Measurements from ENCODE around the gene MRPS14. TPM values are rescaled to one million over a fixed set of nuclear protein-coding genes. Genes with fewer than 3 reads are reported as not detected.

MRPS14 gene
- total and polyA plus RNA-seq, 2 donors (not counting 1 experiment from before 2014, with no cell fraction given): 9.1 to 29.4 TPM

DNA sequence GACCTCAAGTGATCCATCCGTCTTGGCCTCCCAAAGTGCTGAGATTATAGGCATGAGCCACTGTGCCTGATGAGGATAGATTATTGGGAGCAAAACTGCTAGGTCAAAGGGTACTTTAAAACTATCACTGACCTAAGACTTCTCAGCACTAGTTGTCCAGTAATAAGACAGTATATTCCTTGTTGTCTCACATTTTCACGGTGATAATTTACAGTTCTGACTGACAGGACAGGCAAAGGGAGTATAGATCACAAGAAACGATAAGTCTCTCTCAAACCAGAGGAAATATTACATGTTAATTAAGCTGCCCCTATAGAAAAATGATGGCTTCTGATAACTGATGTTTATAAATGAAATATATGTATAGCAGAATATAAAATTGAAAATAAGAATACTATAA is 3.7 kb downstream of the MRPS14 start:
- H3K9ac ChIP-seq (ENCODE audit: low read length): no peak overlapping the region
- DNase-seq (no peak), ATAC-seq (ENCODE audit: low read depth) (no peak)
- H3K27ac ChIP-seq (ENCODE audit: low read length in 2 of 2): no peak overlapping the region
- intact Hi-C loops (cut with micrococcal nuclease): no loop called here
- ChIA-PET CTCF (no interaction called here), POLR2A (no interaction called here)
- no peak overlapping the region for H2AFZ ChIP-seq (ENCODE audit: insufficient read depth, low read depth, low read length, poor library complexity, severe bottlenecking)
- WGBS (ENCODE audit: insufficient coverage): 100% methylated on average over 1 of the region's 3 CpGs
- Mint-ChIP-seq H3K4me1 (peaks cover 29% of the 10 kb centered on the region), H3K27me3 (no peaks in the 10 kb centered on the region), H3K4me3 (no peak overlapping the region), H3K9me3 (ENCODE audit: insufficient read depth) (peaks cover under 1% of the 10 kb centered on the region), H3K27ac (no peak overlapping the region)
- no peak overlapping the region for H3K4me2 ChIP-seq (replicated peaks; ENCODE audit: low read depth, low read length, poor library complexity, severe bottlenecking)
- peaks cover 0 to 42% of the 10 kb centered on the region in 2 experiments for H3K36me3 ChIP-seq (replicated peaks in 1 of 2; ENCODE audit: control extremely low read depth in 1 of 2, control insufficient read depth in 1 of 2, extremely low read depth in 1 of 2, insufficient read depth in 2 of 2, low read length in 1 of 2)
- H3K79me2 ChIP-seq (ENCODE audit: control insufficient read depth, insufficient read depth, low read length): peaks cover 24% of the 10 kb centered on the region
- TF ChIP-seq, protein P1, sequence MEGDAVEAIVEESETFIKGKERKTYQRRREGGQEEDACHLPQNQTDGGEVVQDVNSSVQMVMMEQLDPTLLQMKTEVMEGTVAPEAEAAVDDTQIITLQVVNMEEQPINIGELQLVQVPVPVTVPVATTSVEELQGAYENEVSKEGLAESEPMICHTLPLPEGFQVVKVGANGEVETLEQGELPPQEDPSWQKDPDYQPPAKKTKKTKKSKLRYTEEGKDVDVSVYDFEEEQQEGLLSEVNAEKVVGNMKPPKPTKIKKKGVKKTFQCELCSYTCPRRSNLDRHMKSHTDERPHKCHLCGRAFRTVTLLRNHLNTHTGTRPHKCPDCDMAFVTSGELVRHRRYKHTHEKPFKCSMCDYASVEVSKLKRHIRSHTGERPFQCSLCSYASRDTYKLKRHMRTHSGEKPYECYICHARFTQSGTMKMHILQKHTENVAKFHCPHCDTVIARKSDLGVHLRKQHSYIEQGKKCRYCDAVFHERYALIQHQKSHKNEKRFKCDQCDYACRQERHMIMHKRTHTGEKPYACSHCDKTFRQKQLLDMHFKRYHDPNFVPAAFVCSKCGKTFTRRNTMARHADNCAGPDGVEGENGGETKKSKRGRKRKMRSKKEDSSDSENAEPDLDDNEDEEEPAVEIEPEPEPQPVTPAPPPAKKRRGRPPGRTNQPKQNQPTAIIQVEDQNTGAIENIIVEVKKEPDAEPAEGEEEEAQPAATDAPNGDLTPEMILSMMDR (IDR thresholded peaks at IDR 0.05): no peak
- TF ChIP-seq EZH2 (IDR thresholded peaks at IDR 0.05; ENCODE audit: borderline replicate concordance, insufficient read depth, low read depth, low read length, poor library complexity, severe bottlenecking): no peak
- no peak overlapping the region for H3K4me3 ChIP-seq (ENCODE audit: control extremely low read depth in 1 of 5, extremely low read depth in 1 of 5, insufficient read depth in 1 of 5, low read depth in 2 of 5, low read length in 4 of 5)
- no peaks in the 10 kb centered on the region for H3K27me3 ChIP-seq (replicated peaks in 1 of 4; ENCODE audit: control extremely low read depth in 1 of 4, control insufficient read depth in 3 of 4, insufficient read depth in 4 of 4, low read length in 3 of 4)
- H3K9me3 ChIP-seq (ENCODE audit: control extremely low read depth in 1 of 3, control insufficient read depth in 2 of 3, insufficient read depth in 1 of 3, low read length in 2 of 3): peaks cover 0 to 5% (median 1%) of the 10 kb centered on the region in 3 donors
- H4K20me1 ChIP-seq (ENCODE audit: control insufficient read depth, insufficient read depth, low read length, poor library complexity, severe bottlenecking): no peaks in the 10 kb centered on the region
- peaks cover 10 to 15% of the 10 kb centered on the region in 2 donors for H3K4me1 ChIP-seq (ENCODE audit: control insufficient read depth in 2 of 2, insufficient read depth in 2 of 2, low read length in 2 of 2)

DNA sequence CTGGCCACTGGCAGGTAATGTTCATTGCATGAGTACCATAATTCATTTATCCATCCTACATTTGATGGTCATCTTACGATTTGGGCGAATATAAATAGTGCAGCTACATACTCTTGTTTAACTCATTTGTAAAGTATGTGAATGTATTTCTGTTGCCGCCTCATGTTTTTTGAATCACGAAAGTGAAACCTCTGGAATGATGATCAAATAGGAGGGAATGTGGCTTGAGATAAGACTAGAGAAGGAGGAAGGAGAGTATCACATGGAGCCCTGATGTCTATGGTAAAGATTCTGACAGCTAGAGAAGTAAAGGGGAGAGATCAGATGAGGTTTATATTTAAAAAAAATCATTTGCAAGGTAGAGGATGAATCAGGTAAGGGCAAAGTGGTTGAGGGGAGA is 8.0 kb downstream of the MRPS14 start:
- H2AFZ ChIP-seq (ENCODE audit: insufficient read depth, low read depth, low read length, poor library complexity, severe bottlenecking): no peak overlapping the region
- Mint-ChIP-seq H3K4me3 (no peak overlapping the region), H3K27me3 (no peaks in the 10 kb centered on the region), H3K4me1 (peaks cover 2% of the 10 kb centered on the region), H3K9me3 (ENCODE audit: insufficient read depth) (no peaks in the 10 kb centered on the region), H3K27ac (no peak overlapping the region)
- no peaks in the 10 kb centered on the region for H3K9me3 ChIP-seq (ENCODE audit: control extremely low read depth in 1 of 3, control insufficient read depth in 2 of 3, insufficient read depth in 1 of 3, low read length in 2 of 3)
- ATAC-seq (ENCODE audit: low read depth) (no peak), DNase-seq (no peak)
- H3K4me2 ChIP-seq (replicated peaks; ENCODE audit: low read depth, low read length, poor library complexity, severe bottlenecking): no peak overlapping the region
- CTCF ChIA-PET: no interaction called here
- no peaks in the 10 kb centered on the region for H3K79me2 ChIP-seq (ENCODE audit: control insufficient read depth, insufficient read depth, low read length)
- H3K4me3 ChIP-seq (ENCODE audit: control extremely low read depth in 1 of 5, extremely low read depth in 1 of 5, insufficient read depth in 1 of 5, low read depth in 2 of 5, low read length in 4 of 5): no peak overlapping the region
- WGBS (ENCODE audit: insufficient coverage): 95% methylated on average over 2 of the region's 4 CpGs
- H3K4me1 ChIP-seq (ENCODE audit: control insufficient read depth in 2 of 2, insufficient read depth in 2 of 2, low read length in 2 of 2): no peaks in the 10 kb centered on the region
- no peaks in the 10 kb centered on the region for H4K20me1 ChIP-seq (ENCODE audit: control insufficient read depth, insufficient read depth, low read length, poor library complexity, severe bottlenecking)
- peaks cover 1 to 75% of the 10 kb centered on the region in 2 experiments for H3K36me3 ChIP-seq (replicated peaks in 1 of 2; ENCODE audit: control extremely low read depth in 1 of 2, control insufficient read depth in 1 of 2, extremely low read depth in 1 of 2, insufficient read depth in 2 of 2, low read length in 1 of 2)
- H3K27ac ChIP-seq (ENCODE audit: low read length in 2 of 2): no peak overlapping the region
- H3K27me3 ChIP-seq (replicated peaks in 1 of 4; ENCODE audit: control extremely low read depth in 1 of 4, control insufficient read depth in 3 of 4, insufficient read depth in 4 of 4, low read length in 3 of 4): no peaks in the 10 kb centered on the region
- intact Hi-C loops (cut with micrococcal nuclease): no loop called here
- TF ChIP-seq EZH2 (IDR thresholded peaks at IDR 0.05; ENCODE audit: borderline replicate concordance, insufficient read depth, low read depth, low read length, poor library complexity, severe bottlenecking): no peak
- TF ChIP-seq, protein P1 (IDR thresholded peaks at IDR 0.05): no peak
- no peak overlapping the region for H3K9ac ChIP-seq (ENCODE audit: low read length)
- POLR2A ChIA-PET: interaction anchor here (0.7 to 1.9 kb wide), 2 partner anchors 14 to 15 kb away, joined by 4 read pairs; partner anchors contain the start of gene CACYBP

Measured in B cell (primary cell).